ENCODE results near the gene DLD. TPM values are rescaled to one million over a fixed set of nuclear protein-coding genes. Genes with fewer than 3 reads are reported as not detected.

Gene DLD
- total and polyA plus RNA-seq, 2 of the 13 experiments (the other 11 are each of a cell fraction or from before 2014, with no cell fraction given) = 56.8 to 95.2 TPM

DNA sequence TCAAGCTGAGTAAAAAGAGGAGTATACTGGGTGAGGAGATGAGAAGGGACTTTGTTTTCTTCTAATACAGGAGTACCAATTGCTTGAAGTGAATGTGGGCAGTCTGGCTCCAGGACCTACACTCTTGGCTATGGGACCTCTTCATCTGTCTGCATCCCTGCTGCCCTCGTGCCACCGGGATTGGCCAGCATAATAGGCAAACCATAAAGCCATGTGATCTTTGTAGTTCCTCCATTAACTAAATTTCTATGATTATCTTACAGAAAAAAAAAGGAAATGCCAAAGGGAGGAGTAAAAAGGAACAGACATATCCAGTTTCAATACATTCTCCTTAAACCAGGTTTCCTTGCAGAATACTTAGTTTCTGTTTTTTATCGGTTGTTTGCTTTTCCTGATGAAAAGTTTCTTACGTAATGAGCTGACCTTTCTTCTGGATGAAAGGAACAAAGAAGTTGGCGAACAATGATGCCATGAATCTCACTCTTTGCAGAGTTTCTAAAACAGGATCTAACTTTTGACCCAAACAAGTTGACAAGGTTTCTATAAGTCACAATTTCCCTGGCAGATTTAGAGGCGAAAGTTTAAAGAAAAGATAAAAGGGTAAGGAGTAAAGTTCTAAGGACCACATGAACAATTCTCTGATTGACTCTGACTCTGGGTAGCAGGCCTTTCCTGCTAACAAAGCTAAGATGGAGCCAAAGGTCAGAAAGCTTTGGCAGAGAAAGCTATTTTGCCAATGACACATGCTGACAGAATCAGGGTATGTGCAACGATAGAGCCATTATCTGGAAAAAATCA lies 57.9 kb downstream of the DLD start (continued):
- peak; percentile 46; the same call in 1 of the 2 replicates for TF ChIP-seq TCF7L2 (IDR thresholded peaks at IDR 0.05; ENCODE audit: low read depth, low read length)
- TF ChIP-seq ZNF230 (CRISPR knock-in tag; IDR thresholded peaks at IDR 0.05) = no peak
- no peak for TF ChIP-seq ZBTB37 (CRISPR knock-in tag; IDR thresholded peaks at IDR 0.05)
- TF ChIP-seq CBX5 (CRISPR knock-in tag; IDR thresholded peaks at IDR 0.05; ENCODE audit: borderline replicate concordance) = no peak
- TF ChIP-seq ZNF589 (CRISPR knock-in tag; conservative IDR thresholded peaks at IDR 0.05) = no peak
- no peak for TF ChIP-seq FOXP1 (IDR thresholded peaks at IDR 0.05)
- TF ChIP-seq FOXP1 (CRISPR knock-in tag; IDR thresholded peaks at IDR 0.05) = peak; percentile 6; the same call in 1 of the 2 replicates
- peak; percentile 62 for TF ChIP-seq SAP130 (CRISPR knock-in tag; IDR thresholded peaks at IDR 0.05; ENCODE audit: low read depth)
- TF ChIP-seq ZNF10 (CRISPR knock-in tag; IDR thresholded peaks at IDR 0.05; ENCODE audit: borderline replicate concordance, low read depth) = no peak
- TF ChIP-seq FOXO4 (CRISPR knock-in tag; conservative IDR thresholded peaks at IDR 0.05) = no peak
- TF ChIP-seq MAF1 (CRISPR knock-in tag; IDR thresholded peaks at IDR 0.05; ENCODE audit: borderline replicate concordance) = no peak
- no peak for TF ChIP-seq CREB1 (IDR thresholded peaks at IDR 0.05)
- peak; percentile 59 for TF ChIP-seq CREB1 (CRISPR knock-in tag; IDR thresholded peaks at IDR 0.05)
- no peak for TF ChIP-seq SMAD3 (CRISPR knock-in tag; IDR thresholded peaks at IDR 0.05)
- TF ChIP-seq, protein P1, sequence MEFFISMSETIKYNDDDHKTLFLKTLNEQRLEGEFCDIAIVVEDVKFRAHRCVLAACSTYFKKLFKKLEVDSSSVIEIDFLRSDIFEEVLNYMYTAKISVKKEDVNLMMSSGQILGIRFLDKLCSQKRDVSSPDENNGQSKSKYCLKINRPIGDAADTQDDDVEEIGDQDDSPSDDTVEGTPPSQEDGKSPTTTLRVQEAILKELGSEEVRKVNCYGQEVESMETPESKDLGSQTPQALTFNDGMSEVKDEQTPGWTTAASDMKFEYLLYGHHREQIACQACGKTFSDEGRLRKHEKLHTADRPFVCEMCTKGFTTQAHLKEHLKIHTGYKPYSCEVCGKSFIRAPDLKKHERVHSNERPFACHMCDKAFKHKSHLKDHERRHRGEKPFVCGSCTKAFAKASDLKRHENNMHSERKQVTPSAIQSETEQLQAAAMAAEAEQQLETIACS (CRISPR knock-in tag; IDR thresholded peaks at IDR 0.05) = no peak
- TF ChIP-seq TGIF2 (CRISPR knock-in tag; IDR thresholded peaks at IDR 0.05) = no peak
- TF ChIP-seq MYC (CRISPR knock-in tag; IDR thresholded peaks at IDR 0.05; ENCODE audit: borderline replicate concordance) = no peak
- peak; percentile 87 for TF ChIP-seq SOX5 (CRISPR knock-in tag; IDR thresholded peaks at IDR 0.05; ENCODE audit: borderline replicate concordance)
- TF ChIP-seq ZHX1 (CRISPR knock-in tag; IDR thresholded peaks at IDR 0.05; ENCODE audit: low read depth) = peak; percentile 25; the same call in 1 of the 2 replicates
- TF ChIP-seq ZNF326 (CRISPR knock-in tag; IDR thresholded peaks at IDR 0.05; ENCODE audit: borderline replicate concordance) = no peak
- TF ChIP-seq ZBTB7A (CRISPR knock-in tag; IDR thresholded peaks at IDR 0.05) = no peak
- no peak for TF ChIP-seq CBX2 (IDR thresholded peaks at IDR 0.05; ENCODE audit: low read depth, low read length)
- no peak for TF ChIP-seq CBX2 (CRISPR knock-in tag; IDR thresholded peaks at IDR 0.05; ENCODE audit: low read depth)
- TF ChIP-seq FOSL2 (CRISPR knock-in tag; IDR thresholded peaks at IDR 0.05) = peak; percentile 54; the same call in 1 of the 2 replicates
- no peak for TF ChIP-seq ZNF333 (CRISPR knock-in tag; IDR thresholded peaks at IDR 0.05; ENCODE audit: borderline replicate concordance)
- 0 out of 2 replicates have a peak, but pooled peaks have one; percentile 23 for TF ChIP-seq PHF21A (CRISPR knock-in tag; IDR thresholded peaks at IDR 0.05)

Measured in HepG2 (cell line).